K562 (cell line): ENCODE results near the gene DCLK1. TPM values are rescaled to one million over a fixed set of nuclear protein-coding genes. Genes with fewer than 3 reads are reported as not detected.

Experiments
- ATAC-seq: fragments of 200-7000 bp; cut with Tn5 transposase; 3 replicates; pipeline ENCODE4 v1.9.1; 2020; ENCODE audit warnings: moderate library complexity
- BruUV-seq: library from RNA; stranded (reverse); fragments of 400-500 nt; replicated peaks from 2 replicates; lab custom pipeline; 2021; lab: Mats Ljungman, UMichigan
- CTCF ChIA-PET: fragments of 300-600 bp; formaldehyde crosslinking; extraction: SDS; loops from one replicate; lab custom pipeline; 2021; ENCODE audit warnings: low intra/inter-chr PET ratio; lab: Yijun Ruan, JAX
- POLR2A ChIA-PET: fragments of 300-600, 350-650 bp; sonication (Branson Sonifier 250); formaldehyde crosslinking; extraction: SDS; loops from one replicate; lab custom pipeline; 2021; ENCODE audit warnings: antibody characterized with exemption, inconsistent platforms; lab: Yijun Ruan, JAX
- DNase-seq, 4 experiments: peaks; one replicate each; pipeline versions ENCODE4 v3.0.0 to v3.0.0-alpha.2; 2011 to 2018; ENCODE audit warnings: low spot score in 3 of 4, mixed read lengths in 3 of 4; ENCODE audit errors: extremely low read depth in 1 of 4
- FAIRE-seq: peaks from 2 replicates; lab custom pipeline; 2011; peaks lifted over from hg19 to GRCh38; lab: Jason Lieb, UNC
- H2AFZ ChIP-seq: 2 replicates; pipeline ENCODE4 v1.6.0; 2011; ENCODE audit warnings: low read depth, low read length, control low read depth, inconsistent platforms
- H3K27ac ChIP-seq: fragments of 200-600 bp; 3 replicates; pipeline ENCODE4 v1.8.0; 2011; ENCODE audit warnings: low read depth, mild to moderate bottlenecking, control low read depth, inconsistent platforms, low read length, moderate library complexity, mixed read lengths; ENCODE audit errors: extremely low read depth
- H3K27me3 ChIP-seq, 2 experiments: fragments of 300-600 bp in 1 of 2; 2 replicates in 1 of 2; 3 replicates in 1 of 2; pipeline versions ENCODE4 v1.6.0 to v1.8.0; 2011; ENCODE audit warnings: inconsistent platforms in 2 of 2, low read length in 2 of 2, mild to moderate bottlenecking in 1 of 2, mixed read lengths in 1 of 2, moderate library complexity in 1 of 2; ENCODE audit not compliant: control insufficient read depth in 2 of 2, insufficient read depth in 2 of 2
- H3K36me3 ChIP-seq: fragments of 300-600 bp; 3 replicates; pipeline ENCODE4 v1.8.0; 2011; ENCODE audit warnings: mild to moderate bottlenecking, low read length, inconsistent platforms; ENCODE audit not compliant: control insufficient read depth, insufficient read depth
- H3K4me1 ChIP-seq, 2 experiments: fragments of 200-600 bp in 1 of 2; replicated peaks in 1 of 2; 2 replicates in 1 of 2; 3 replicates in 1 of 2; pipeline versions ENCODE4 v1.5.1 to v1.8.0; 2011; ENCODE audit warnings: inconsistent platforms in 2 of 2, low read length in 2 of 2, mild to moderate bottlenecking in 1 of 2, mixed read lengths in 1 of 2, moderate library complexity in 1 of 2; ENCODE audit not compliant: control insufficient read depth in 2 of 2, insufficient read depth in 2 of 2
- H3K4me2 ChIP-seq: 2 replicates; pipeline ENCODE4 v1.6.1; 2011; ENCODE audit warnings: low read length, control low read depth, inconsistent platforms, mixed read lengths; ENCODE audit not compliant: insufficient read depth
- H3K4me3 ChIP-seq: fragments of 200-600 bp; sonication (generic), shearing (Covaris generic); 2 replicates; pipeline ENCODE4 v1.5.1; 2016; ENCODE audit warnings: control low read depth, inconsistent platforms
- H3K79me2 ChIP-seq: fragments of 200-600 bp; 3 replicates; pipeline ENCODE4 v1.8.0; 2011; ENCODE audit warnings: low read length, inconsistent platforms; ENCODE audit not compliant: control insufficient read depth, insufficient read depth
- H3K9ac ChIP-seq, 2 experiments: 2 replicates each; pipeline versions ENCODE4 v1.6.0 to v1.6.1; 2011; ENCODE audit warnings: low read depth in 2 of 2, low read length in 2 of 2, control low read depth in 1 of 2, inconsistent platforms in 1 of 2, mild to moderate bottlenecking in 1 of 2, mixed read lengths in 1 of 2; ENCODE audit not compliant: insufficient read depth in 1 of 2
- H3K9me1 ChIP-seq: one replicate; pipeline ENCODE4 v1.6.0; 2011; ENCODE audit warnings: inconsistent platforms, mild to moderate bottlenecking, low read length, moderate library complexity; ENCODE audit not compliant: control insufficient read depth, insufficient read depth
- H3K9me3 ChIP-seq: replicated peaks from 2 replicates; pipeline ENCODE4 v1.5.1; 2011; ENCODE audit warnings: low read depth, low read length, inconsistent platforms; ENCODE audit not compliant: control insufficient read depth, insufficient read depth
- H4K20me1 ChIP-seq: replicated peaks from 2 replicates; pipeline ENCODE4 v1.6.1; 2011; ENCODE audit warnings: low read length, inconsistent platforms, mixed read lengths; ENCODE audit not compliant: control insufficient read depth, insufficient read depth
- AFF1 ChIP-seq, 2 experiments: fragments of 450-650 bp; IDR thresholded peaks; 2 replicates each; pipeline ENCODE4 v1.6.1; 2018; ENCODE audit warnings: mild to moderate bottlenecking in 2 of 2, low read depth in 1 of 2; ENCODE audit not compliant: partially characterized antibody in 2 of 2
- AFF4 ChIP-seq: sonication (generic); formaldehyde crosslinking; IDR thresholded peaks from 2 replicates; pipeline ENCODE4 v1.8.0; 2023; ENCODE audit warnings: mild to moderate bottlenecking, missing genetic modification reagents
- ETV1 ChIP-seq: fragments of 450-650 bp; conservative IDR thresholded peaks from 2 replicates; pipeline ENCODE4 v1.6.1; 2016; ENCODE audit warnings: missing genetic modification characterization, control low read depth, low read depth, missing compliant biosample characterization
- HSF4 ChIP-seq: fragments of 250-450 bp; sonication (Bioruptor Pico); IDR thresholded peaks from 2 replicates; pipeline ENCODE4 v2.1.2; 2022; ENCODE audit warnings: mild to moderate bottlenecking, moderate library complexity, borderline replicate concordance
- PTRF ChIP-seq: fragments of 450-650 bp; IDR thresholded peaks from 2 replicates; pipeline ENCODE4 v1.6.1; 2016; ENCODE audit warnings: mild to moderate bottlenecking, missing genetic modification characterization, missing compliant biosample characterization
- STAT6 ChIP-seq: sonication (generic); formaldehyde crosslinking; IDR thresholded peaks from 2 replicates; pipeline ENCODE4 v1.8.1; 2023; ENCODE audit warnings: mild to moderate bottlenecking, missing genetic modification reagents
- TAF15 ChIP-seq: fragments of 200-400 bp; formaldehyde crosslinking; IDR thresholded peaks from 2 replicates; pipeline ENCODE4 v1.6.1; 2017; ENCODE audit warnings: mild to moderate bottlenecking, low read depth, low read length, moderate library complexity
- TCF7L2 ChIP-seq: fragments of 150-350 bp; IDR thresholded peaks from 2 replicates; pipeline ENCODE4 v1.6.1; 2016; ENCODE audit warnings: low read depth, mild to moderate bottlenecking, low read length, moderate library complexity
- TEAD4 ChIP-seq, 2 experiments: sonication (generic) in 1 of 2; formaldehyde crosslinking in 1 of 2; IDR thresholded peaks; 2 replicates each; pipeline versions ENCODE4 v1.6.1 to v1.8.0; 2012 to 2022; ENCODE audit warnings: borderline replicate concordance in 1 of 2, inconsistent platforms in 1 of 2, low read length in 1 of 2, mild to moderate bottlenecking in 1 of 2, missing genetic modification reagents in 1 of 2
- USF1 ChIP-seq: sonication (generic); formaldehyde crosslinking; IDR thresholded peaks from 2 replicates; pipeline ENCODE4 v1.9.0; 2022; ENCODE audit warnings: mild to moderate bottlenecking, missing genetic modification reagents
- WGBS: fragments of 100-300 bp; shearing (Covaris generic); methylation state at CpG from one replicate; pipeline ENCODE4 v1.1.6; 2016; ENCODE audit warnings: low coverage, mixed read lengths; ENCODE audit not compliant: insufficient coverage; ENCODE audit errors: missing lambda C conversion rate; 5-methylcytosine and 5-hydroxymethylcytosine counted together
- in situ Hi-C: fragments of 300-500 bp; cut with MboI; formaldehyde crosslinking; loops from 4 replicates; pipeline ENCODE4 v1.15.0; 2018; ENCODE audit warnings: inconsistent platforms, mixed read lengths
- intact Hi-C: fragments of 100-400 bp; cut with micrococcal nuclease; formaldehyde crosslinking; loops from 2 replicates; pipeline ENCODE4 v1.14.2; 2022
- polyA plus RNA-seq, 8 experiments: library from polyadenylated mRNA; depleted of rRNA in 4 of 8; stranded (reverse) in 5 of 8; unstranded in 3 of 8; fragments of >200 nt; fragmentation: Nextera tagmentation in 2 of 8; fragmentation: Illumina TruSeq in 1 of 8; extraction: Ambion mirVana in 2 of 8; extraction: Trizol in 1 of 8; gene quantifications; 2 replicates each; pipeline versions ENCODE4 v1.2.1 to v1.2.3, GENCODE V29; 2011 to 2014; ENCODE audit warnings: inconsistent platforms in 1 of 8, missing spikeins in 1 of 8
- total RNA-seq, 7 experiments: library from RNA; depleted of rRNA in 6 of 7; stranded (reverse); fragments of >200 nt in 6 of 7; fragmentation: Illumina TruSeq in 2 of 7; extraction: Trizol in 2 of 7; gene quantifications; 2 replicates each; pipeline versions ENCODE4 v1.2.1 to v1.2.3, GENCODE V29; 2011 to 2021; ENCODE audit warnings: low replicate concordance in 1 of 7

Gene DCLK1
- total and polyA plus RNA-seq, 9 of the 15 experiments (the other 6 are each of a cell fraction or from before 2014, with no cell fraction given): 0.07 TPM; not detected in 8

GRCh38 chr13:35855531-35856019 lies 275.6 kb downstream of the DCLK1 start:
- POLR2A ChIA-PET: no interaction called here
- no peaks in the 10 kb centered on the region for H3K36me3 ChIP-seq
- H3K27ac ChIP-seq: no peak overlapping the region
- H3K4me2 ChIP-seq: no peak overlapping the region
- intact Hi-C loops (no loop called here), in situ Hi-C loops (no loop called here)
- under 1% methylated on average over 12 of the region's 12 CpGs for WGBS
- no peaks in the 10 kb centered on the region for H3K4me1 ChIP-seq
- no peaks in the 10 kb centered on the region for H3K9me1 ChIP-seq
- BruUV-seq: no TSS peak
- no peaks in the 10 kb centered on the region for H4K20me1 ChIP-seq
- H3K9me3 ChIP-seq: no peaks in the 10 kb centered on the region
- FAIRE-seq (no peak), DNase-seq (no peak), ATAC-seq (no peak)
- H3K9ac ChIP-seq: no peak overlapping the region
- no peaks in the 10 kb centered on the region for H3K27me3 ChIP-seq
- CTCF ChIA-PET: no interaction called here
- H2AFZ ChIP-seq: no peak overlapping the region
- no peak overlapping the region for H3K4me3 ChIP-seq
- H3K79me2 ChIP-seq: no peaks in the 10 kb centered on the region
- TF ChIP-seq TCF7L2 (no peak), AFF4 (CRISPR knock-in tag) (no peak), STAT6 (CRISPR knock-in tag) (no peak), ETV1 (tag) (no peak), AFF1 (IDR thresholded peaks at IDR 0.05; ENCODE audit: low read depth in 1 of 2, partially characterized antibody in 2 of 2) (no peak), PTRF (tag) (no peak), HSF4 (CRISPR knock-in tag) (no peak), TEAD4 (IDR thresholded peaks at IDR 0.05; ENCODE audit: low read length) (no peak), TEAD4 (CRISPR knock-in tag; IDR thresholded peaks at IDR 0.05; ENCODE audit: borderline replicate concordance) (no peak), TAF15 (no peak), USF1 (CRISPR knock-in tag) (no peak)
